IPS-11a (cell line): ENCODE measurements around the gene MFSD1.
A peak's percentile ranks its signal among the peaks of the same experiment; 100 is the strongest.
"Not testable (repeated sequence)": the region's sequence is repeated elsewhere in the genome, so short reads cannot be mapped to it uniquely, and the experiment has no call there.

Source experiments
- H3K4me3 ChIP-seq: one replicate; pipeline ENCODE4 v1.5.1; 2013; ENCODE audit warnings: low read depth, low read length, control low read depth

Gene MFSD1

DNA sequence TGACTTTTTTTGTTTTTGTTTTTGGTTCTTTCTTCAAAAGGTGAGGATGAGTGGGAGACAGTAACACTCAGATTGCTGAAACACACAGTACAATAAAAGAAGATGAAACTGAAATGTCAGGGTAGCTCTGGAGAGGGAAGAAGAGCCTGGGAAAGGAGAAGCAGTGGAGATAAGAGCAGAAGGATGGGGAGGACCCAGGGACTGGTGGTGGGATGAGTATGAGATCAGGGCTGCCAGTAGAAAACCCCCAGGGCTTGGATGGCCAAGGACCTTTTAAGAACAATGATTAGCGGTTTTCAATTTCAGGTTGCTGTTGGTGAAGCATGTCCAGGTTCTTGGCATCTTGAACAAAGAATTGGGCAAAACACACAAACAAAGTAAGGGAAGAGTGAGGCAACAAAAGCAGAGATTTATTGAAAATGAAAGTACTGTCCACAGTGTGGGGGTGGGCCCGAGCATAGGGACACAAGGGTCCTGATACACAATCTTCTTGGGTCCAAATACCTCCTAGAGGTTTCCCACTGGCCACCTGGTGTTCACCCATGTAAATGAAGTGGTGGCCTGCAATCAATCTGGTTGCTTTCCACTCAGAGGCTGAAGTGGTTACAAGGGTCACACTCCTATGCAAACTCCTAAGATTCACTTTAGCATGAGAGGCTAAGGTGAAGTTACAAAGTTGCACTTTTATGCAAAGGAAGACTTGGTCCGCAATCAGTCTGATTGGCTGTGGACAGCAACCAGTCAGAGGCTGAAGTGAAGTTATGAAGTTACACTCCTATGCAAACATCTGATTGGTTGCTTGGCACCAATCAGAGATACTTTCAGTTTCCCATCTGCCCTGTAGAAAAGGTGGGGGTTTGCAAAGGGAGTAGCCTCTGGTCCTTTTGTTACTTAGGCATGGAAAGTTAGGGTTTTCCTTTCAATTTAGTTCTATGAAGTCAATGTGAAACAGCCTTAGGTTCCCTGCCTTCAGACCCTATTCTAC is 26.1 kb upstream of the MFSD1 start:
- no peak overlapping the region for H3K4me3 ChIP-seq

DNA sequence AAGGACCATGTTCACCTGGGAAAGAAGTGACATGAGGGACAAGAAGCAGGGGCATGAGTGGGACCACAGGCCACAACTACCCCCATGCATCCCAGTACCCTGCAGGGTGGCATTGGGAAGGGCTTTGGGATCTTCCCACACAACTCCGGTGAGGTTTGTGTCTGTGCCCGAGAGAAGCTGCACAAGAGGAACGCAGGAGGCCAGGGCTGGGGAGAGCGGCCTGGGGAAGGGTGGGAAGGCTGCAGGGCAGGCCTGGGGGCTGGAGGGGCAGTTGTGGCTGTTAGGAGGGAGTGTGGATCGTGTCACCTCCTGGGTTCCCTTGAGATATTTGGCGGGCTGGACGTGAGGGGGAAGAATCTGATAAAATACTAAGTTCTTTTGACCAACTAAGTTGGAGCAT is 25.3 kb upstream of the MFSD1 start:
- no peak overlapping the region for H3K4me3 ChIP-seq

DNA sequence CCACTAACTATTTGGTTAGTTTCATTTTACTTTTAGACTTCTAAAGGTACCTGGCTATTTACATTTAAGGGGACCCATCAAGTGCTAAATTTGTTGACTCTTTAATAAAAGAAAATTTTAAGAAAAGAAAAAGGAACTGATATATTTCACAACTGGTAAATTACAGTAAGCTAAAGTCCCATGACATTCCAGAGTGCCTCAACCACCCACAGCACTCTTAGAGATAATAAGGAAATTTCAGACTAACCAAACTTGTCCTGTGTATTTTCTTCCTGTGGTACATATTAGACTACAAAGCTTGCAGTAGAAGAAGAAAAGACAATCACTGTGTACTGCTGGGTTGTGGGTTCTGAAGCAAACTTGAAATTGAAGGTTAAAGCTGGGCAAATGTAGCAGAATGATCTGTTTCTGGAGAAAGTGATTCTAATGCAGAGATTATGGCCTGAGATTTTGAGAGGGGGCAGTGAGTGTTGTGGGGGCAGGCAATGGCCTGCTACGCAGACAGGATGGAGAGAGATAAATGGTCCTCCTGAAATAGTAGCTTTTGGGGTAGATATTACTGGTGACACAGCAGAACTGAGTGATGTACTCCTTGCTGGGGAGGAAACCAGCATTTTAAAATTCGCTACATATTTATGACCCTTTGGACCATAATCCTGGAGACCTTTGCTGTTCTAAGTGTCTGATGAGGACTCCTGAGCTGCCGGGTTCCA is 24.5 kb upstream of the MFSD1 start:
- no peak overlapping the region for H3K4me3 ChIP-seq

DNA sequence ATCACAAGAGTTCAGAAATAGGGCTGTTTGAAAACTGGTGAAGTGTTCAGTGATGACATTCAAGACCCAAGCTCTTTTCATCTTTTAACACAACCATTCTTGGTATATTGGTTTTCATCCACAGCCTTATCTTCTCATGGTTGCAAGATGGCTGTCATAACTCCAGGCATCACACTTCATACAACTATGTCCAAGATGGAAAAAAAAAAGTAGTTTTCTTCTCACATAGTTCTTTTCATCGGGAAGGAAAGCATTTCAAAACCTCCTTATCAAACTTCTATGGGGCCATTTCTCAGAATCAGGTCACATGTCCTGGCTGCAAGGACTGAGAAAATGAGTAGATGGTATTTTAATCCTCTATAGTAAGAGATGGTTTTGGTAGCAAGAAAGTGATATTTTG is 21.1 kb upstream of the MFSD1 start:
- no peak overlapping the region for H3K4me3 ChIP-seq

DNA sequence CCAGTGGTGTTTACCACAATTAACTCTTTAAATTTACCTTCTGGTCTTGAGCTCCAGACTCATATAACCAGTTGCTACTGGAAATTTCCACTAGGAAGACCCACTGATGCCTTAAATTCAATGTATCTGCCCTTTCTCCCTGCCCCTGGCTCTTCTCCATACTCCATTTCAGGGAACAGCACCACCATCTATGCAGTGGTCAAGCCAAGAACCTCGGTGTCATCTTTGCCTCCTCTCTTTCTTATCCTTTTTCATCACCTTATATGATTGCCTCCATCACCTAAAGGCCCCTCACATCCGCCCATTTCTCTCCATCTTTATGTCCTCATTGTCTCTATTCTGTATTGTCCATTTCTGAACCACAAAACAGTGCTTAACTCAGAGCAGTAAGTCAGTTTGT is 20.7 kb upstream of the MFSD1 start:
- no peak overlapping the region for H3K4me3 ChIP-seq

DNA sequence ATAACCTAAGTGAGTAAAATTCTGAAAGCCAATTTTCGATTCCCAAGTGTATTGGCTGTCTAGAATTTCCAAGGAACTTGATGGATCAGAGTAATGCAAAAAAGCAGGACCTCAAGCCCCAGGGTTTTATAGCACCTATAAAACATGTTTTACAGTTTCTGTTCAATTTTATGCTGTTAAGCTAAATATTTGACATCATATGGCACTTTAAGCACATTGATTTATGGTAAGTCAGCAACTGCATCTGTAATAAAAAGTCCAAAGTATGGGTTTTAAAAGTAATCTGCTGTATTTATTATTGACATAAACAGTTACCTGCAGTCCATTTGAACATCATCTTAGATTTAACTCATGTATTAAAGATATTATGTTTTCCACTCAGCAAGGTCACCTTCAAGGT is 20.0 kb upstream of the MFSD1 start:
- H3K4me3 ChIP-seq, result no peak overlapping the region

DNA sequence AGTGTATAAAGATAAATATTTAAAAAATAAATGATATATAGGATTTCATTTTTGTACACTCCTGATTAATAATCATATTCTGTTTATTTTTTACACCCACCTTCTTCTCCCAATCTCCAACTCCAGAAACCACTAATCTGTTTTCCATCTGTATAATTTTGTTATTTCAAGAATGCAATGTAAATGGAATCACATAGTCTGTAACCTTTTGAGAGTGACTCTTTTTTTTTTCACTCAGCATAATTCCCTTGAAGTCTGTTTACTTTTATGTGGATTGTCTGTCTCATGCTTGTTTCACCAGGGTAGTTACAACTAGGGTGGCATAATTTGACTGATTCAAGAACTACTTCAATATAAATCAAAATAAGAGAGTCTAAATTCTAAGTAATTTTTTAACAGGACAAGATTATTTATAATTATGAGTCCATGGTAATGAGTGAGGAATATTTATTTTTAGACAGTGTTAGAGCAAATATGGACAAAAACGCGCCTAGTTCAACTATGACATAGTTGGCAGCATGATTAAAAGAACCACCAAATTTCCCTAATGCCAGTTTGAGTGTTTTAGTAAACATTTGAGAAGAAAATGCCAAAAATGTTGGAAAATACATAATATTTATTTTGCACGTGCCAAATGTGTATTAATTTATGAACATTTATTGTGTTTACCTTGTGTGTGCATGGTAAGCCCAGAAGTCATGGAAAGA is 19.4 kb upstream of the MFSD1 start:
- no peak overlapping the region for H3K4me3 ChIP-seq

DNA sequence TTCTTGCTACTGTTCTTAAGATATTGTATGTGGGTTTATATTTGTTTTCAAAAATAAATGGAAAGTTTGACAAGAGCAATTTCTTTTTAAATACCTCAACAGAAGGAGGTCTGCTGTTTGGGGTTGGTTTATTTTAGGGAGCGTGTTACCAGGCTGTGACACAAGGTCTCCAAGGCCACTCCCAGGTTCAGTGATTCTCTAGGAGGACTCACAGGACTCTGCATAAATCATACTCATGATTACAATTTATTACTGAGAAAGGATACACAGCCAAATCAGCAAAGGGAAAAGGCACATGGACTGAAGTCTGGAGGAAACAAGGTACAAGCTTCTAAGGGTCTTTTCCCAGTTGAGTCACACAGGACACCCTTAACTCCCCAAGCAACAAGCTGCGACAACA is 18.8 kb upstream of the MFSD1 start:
- no peak overlapping the region for H3K4me3 ChIP-seq

DNA sequence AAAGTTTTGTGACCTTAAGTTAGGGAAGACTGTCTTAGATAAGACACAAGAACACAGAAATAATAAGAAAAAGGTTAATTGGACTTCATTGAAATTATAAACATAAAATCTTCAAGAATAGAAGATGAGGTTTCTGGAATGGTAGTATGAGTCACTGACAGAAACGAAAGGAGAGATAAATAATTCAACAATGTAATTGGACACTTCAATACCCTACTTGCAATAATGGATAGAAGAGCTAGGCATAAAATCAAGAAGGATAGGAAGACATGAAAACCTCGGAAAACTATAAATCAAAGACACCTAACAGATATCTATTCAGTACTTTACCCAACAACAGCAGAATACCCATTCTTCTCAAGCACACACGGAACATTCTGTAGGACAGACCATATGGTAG is 15.9 kb upstream of the MFSD1 start:
- H3K4me3 ChIP-seq, result no peak overlapping the region

DNA sequence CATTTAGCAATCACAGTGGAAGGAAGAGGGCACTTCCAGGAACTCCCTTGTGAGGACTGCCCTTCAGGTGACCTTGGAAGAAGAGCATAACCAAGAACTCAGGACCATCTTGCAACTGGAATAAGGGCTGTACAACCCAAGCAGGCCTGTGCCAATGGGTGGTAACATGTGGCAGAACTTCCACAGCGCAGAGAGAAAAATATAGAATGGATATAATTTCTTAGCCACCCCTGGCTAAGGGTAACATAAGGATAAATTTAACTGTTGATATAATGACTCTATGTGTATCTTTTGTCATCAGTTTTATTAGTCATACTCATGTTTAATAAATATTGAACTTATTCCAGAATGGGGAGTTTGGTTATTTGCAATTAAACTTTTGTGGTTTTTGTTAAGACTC is 13.4 kb upstream of the MFSD1 start:
- no peak overlapping the region for H3K4me3 ChIP-seq

DNA sequence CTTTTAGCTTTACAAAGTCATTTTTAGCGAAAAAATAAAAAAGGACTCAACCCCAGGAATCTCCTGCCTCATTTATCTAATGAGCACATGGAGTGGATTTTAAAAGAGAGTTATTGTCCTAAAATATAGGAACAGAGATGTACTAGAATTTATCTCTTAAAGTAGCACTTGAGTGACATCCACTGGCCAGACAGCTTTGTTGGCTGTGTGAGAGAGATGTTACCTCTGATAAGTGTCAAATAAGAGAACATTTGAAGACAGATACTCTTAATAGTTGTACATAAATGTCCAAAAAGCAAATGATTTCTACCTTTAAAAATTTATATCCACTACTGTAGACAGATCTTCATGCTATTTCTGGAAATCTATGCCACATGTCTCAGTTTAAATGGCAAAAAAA is 12.3 kb upstream of the MFSD1 start:
- H3K4me3 ChIP-seq, result no peak overlapping the region

DNA sequence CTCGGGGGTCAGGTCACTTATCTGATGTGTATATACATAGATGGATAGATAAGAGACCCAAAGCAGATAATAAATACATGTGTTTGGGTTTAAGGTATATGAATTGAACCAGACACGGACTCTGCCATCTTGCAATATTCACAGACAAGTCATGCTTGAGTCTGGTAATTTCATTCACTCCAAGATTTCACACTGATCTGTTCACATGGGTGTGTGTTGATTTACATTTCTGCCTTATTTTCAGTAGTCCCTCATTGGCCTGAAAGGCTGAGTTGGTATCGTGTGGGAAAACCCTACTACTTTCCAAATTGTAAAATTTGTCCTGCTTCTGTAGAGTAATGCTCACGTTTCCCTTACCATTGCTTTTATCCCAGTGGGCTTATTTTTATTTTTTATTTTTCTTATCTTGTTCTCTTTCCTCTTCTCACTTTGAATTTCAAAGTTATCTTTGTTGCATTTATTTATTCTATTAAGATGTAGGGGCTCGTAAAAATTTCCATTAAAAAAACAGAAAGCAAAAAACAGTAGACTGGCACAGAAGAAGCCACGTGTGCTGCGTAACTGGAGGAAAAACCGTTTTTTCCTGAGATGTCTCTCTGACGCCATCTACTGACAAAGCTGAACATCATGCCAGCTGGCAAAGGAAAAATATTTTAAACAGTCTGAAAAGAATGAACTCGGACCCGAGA is 10.8 kb upstream of the MFSD1 start:
- H3K4me3 ChIP-seq, result no peak overlapping the region

DNA sequence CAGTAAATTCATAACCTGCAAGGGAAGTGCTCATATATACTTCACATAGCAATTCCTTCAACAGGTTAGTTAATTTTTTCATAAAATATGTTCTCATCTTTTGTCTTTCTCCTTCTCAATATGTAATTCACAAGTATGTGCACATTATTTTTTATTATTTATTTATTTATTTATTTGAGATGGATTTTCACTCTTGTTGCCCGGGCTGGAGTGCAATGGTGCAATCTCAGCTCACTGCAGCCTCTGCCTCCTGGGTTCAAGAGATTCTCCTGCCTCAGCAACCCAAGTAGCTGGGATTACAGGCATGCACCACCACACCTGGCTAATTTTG is 10.3 kb upstream of the MFSD1 start:
- not testable (repeated sequence) for H3K4me3 ChIP-seq

DNA sequence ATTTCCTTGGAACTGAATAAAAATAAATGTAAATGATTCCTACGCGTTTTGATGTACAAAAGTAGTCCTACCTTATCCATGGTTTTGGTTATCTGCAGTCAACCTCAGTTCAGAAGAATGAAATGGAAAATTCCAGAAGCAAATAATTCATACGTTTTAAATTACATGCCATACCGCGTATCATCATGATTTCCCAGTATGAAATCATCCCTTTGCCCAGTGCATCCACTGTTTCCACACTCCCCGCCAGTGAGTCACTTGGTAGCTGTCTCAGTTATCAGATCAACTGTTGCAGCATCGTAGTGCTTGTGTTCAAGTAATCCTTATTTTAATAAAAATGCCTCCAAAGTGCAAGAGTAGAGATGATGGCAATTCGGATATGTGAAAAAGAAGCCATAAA is 9.1 kb upstream of the MFSD1 start:
- H3K4me3 ChIP-seq, result no peak overlapping the region

DNA sequence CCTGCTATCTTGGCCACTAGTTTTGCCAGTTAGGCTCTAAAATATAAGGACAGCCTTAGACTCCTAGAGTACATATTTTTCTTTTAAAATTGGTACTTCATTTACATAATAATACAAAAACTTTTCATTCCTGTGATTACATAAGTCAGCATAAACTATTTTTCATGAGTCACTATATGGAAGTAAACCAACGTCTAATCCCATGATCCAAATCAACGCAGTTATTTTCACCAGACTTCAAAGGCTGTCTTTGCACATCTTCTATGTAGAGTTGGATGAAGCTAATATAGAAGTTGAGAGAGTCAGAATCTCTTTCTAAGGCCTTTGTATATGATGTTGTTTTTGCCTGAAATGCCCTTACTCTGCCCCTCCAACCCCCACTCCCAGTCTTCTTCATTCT is 7.6 kb upstream of the MFSD1 start:
- H3K4me3 ChIP-seq, result no peak overlapping the region

DNA sequence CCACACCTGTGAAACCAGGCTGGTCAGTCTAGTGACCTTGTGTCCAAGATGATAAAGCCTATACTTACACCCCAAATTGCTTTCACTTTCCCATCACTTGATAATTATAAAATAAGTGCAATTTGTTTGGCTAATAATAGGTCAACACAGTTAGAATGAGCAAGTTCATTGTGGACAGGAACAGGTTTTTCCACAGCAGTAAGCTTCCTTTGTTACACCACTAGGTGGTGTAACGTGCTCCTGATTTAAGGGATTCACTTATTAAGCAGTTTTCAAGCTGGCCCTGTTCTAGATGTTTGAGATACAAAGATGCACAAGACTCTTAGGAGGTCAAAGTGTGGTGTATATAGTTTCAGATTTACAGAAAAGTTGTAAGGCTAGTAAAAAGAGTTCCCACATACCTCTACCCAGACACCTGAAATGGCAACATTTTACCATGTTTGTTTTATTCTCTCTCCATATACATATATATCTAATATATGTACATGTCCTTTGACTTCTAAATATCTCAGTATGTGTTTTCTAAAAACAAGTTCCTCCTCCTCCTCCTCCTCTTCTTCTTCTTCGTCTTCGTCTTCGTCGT is 6.8 kb upstream of the MFSD1 start:
- no peak overlapping the region for H3K4me3 ChIP-seq

DNA sequence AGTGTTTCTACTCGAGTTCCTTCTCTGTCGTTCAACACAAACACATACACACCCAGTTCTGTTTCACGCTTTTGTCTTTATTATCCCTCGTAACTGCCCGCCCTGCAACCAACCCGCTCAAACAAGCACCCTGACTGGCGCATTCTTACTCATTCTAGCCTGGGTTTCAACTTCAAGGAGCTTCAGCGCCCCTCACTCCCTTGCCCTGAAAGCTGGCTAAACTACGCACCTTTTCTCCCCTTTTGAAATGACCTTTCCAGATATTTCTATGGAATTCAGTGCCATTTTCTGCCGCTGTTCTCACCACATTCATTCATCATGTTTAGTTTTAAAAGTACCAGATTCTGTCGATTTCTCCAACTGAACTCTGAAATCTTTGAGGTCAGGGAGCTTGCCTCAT is 653 bp upstream of the MFSD1 start:
- peak overlapping the region; percentile 84 for H3K4me3 ChIP-seq

DNA sequence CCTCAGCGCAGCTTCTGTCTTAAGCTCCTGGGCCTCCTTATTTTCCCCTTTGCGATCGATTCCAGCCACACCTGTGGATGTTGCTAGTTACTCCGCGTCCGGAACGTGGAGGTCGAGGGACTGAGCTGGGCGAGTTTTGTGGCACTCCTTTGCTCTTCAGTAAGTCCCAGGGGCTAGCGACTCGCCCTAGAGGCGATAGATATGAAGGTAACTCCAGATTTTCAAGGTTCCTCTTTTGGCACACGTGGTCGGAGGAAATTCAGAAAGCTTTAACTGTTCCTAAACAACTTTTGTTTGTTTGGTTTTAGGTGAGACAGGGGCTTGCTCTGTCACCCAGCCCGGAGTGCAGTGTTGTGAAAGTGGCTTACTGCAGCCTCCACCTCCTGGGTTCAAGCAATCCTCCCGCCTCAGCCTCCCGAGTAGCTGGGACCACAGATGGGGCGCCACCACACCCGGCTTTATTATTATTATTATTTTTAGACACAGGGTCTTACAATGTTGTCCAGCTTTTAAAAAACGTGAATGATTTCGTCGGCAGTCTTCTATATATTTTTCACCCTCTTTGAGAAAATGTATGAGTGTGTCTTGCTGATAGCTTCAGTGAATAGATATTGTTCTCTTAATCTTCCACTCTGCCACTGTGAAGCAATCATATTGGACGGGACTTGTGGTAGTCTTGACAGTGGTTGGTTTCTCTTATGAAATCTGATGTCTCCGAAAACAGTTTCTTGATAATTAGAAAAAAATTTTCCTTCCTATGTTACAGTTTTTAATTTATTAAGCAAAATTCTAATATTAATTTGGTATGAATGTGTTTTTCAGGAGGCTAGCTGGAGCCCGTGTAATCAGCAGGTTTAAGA is 785 bp downstream of the MFSD1 start:
- H3K4me3 ChIP-seq, result peak overlapping the region; percentile 84

DNA sequence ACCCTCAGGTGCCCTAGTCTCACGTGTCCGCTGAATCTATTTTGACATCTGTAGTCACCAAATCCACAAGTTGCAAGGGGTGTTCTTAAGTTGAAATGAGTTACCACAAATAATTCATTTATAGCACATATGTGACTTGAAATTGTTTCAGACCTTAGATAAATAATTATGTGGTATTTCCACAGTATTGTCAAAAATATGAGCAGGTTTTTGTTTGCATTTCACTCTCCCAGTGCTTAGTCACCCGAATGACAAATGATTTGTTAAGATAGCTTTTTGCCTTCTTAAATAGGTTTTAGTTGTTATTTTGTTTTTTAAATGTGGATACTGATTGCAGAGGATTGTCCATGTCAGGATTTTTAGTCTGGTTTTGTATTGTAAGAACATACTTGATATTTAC is 2.6 kb downstream of the MFSD1 start:
- no peak overlapping the region for H3K4me3 ChIP-seq

DNA sequence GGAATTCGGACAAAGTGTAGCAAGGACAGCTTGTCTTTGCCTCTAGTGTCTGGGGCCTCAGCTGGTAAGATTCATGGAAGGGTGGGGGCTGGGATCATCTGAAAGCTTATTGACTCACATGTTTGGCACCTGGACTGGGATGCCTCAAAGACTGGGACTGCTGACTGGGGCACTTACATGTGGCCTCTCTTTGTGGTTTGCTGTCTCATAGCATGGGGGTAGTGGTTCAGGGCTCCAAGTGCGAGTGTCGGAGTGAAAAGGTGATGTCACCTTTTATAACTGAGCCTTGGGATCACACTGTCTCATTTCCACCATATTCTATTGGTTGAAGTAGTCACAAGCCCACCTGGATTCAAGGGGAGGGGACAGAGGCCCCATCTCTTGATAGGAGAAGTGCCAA is 6.8 kb downstream of the MFSD1 start:
- no peak overlapping the region for H3K4me3 ChIP-seq
